HG03103 (cell line): Measurements from ENCODE around the gene CCM2.
"Not testable (repeated sequence)": the region's sequence is repeated elsewhere in the genome, so short reads cannot be mapped to it uniquely, and the experiment has no call there.

Experiments used
- ATAC-seq: cut with Tn5 transposase; IDR thresholded peaks from one replicate; pipeline ENCODE4 v1.9.1; 2021; ENCODE audit warnings: low read depth; ENCODE audit not compliant: unreplicated experiment

The CCM2 gene

GRCh38 chr7:45114257-45114656, 114.3 kb downstream of the CCM2 start:
- ATAC-seq, result not testable (repeated sequence)

- no peak for ATAC-seq
These were observed 114.9 kb downstream of the CCM2 start for GRCh38 chr7:45114926-45115325.

GRCh38 chr7:45116048-45116447, 116.0 kb downstream of the CCM2 start:
- no peak for ATAC-seq

GRCh38 chr7:45117582-45117981, 117.6 kb downstream of the CCM2 start:
- no peak for ATAC-seq

GRCh38 chr7:45118292-45118691, 118.3 kb downstream of the CCM2 start:
- no peak for ATAC-seq

- no peak for ATAC-seq
These were observed 118.9 kb downstream of the CCM2 start for GRCh38 chr7:45118889-45119331.

GRCh38 chr7:45119550-45119949, 119.5 kb downstream of the CCM2 start:
- no peak for ATAC-seq

- ATAC-seq, result no peak
These were observed 123.2 kb downstream of the CCM2 start for GRCh38 chr7:45122975-45123860.

GRCh38 chr7:45123913-45124710, 124.1 kb downstream of the CCM2 start:
- ATAC-seq, result no peak

GRCh38 chr7:45125193-45125904, 125.3 kb downstream of the CCM2 start:
- no peak for ATAC-seq
